GM12873 (cell line): ENCODE measurements around the gene PRDM5.
A peak's percentile ranks its signal among the peaks of the same experiment; 100 is the strongest.

Experiments
- TF ChIP-seq, protein P1 (sequence below): IDR thresholded peaks from 2 replicates; pipeline ENCODE4 v1.5.1; 2012; ENCODE audit warnings: low read depth, mild to moderate bottlenecking, moderate library complexity, low read length, control low read depth; ENCODE audit not compliant: insufficient read depth; ENCODE audit errors: missing control alignments

Gene PRDM5

DNA sequence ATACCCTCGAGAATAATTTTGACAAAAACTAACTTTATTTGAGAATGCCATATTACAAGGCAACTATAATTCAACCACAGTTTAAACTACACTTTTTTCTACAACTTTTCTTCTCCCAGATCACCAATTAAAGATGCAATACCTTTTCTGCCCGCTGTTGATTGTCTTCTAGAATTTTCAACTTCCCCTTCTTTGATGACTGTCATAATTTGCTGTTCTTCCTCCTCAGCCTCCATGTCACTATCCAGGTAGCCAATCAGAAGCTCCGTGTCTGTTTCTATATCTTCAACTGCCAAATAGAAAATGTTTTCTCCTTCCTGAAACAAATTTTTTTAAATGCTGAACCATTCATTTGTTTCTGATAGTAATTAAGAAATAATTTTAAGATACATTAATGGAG is 101.5 kb downstream of the PRDM5 start:
- TF ChIP-seq, protein P1, sequence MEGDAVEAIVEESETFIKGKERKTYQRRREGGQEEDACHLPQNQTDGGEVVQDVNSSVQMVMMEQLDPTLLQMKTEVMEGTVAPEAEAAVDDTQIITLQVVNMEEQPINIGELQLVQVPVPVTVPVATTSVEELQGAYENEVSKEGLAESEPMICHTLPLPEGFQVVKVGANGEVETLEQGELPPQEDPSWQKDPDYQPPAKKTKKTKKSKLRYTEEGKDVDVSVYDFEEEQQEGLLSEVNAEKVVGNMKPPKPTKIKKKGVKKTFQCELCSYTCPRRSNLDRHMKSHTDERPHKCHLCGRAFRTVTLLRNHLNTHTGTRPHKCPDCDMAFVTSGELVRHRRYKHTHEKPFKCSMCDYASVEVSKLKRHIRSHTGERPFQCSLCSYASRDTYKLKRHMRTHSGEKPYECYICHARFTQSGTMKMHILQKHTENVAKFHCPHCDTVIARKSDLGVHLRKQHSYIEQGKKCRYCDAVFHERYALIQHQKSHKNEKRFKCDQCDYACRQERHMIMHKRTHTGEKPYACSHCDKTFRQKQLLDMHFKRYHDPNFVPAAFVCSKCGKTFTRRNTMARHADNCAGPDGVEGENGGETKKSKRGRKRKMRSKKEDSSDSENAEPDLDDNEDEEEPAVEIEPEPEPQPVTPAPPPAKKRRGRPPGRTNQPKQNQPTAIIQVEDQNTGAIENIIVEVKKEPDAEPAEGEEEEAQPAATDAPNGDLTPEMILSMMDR, result no peak

DNA sequence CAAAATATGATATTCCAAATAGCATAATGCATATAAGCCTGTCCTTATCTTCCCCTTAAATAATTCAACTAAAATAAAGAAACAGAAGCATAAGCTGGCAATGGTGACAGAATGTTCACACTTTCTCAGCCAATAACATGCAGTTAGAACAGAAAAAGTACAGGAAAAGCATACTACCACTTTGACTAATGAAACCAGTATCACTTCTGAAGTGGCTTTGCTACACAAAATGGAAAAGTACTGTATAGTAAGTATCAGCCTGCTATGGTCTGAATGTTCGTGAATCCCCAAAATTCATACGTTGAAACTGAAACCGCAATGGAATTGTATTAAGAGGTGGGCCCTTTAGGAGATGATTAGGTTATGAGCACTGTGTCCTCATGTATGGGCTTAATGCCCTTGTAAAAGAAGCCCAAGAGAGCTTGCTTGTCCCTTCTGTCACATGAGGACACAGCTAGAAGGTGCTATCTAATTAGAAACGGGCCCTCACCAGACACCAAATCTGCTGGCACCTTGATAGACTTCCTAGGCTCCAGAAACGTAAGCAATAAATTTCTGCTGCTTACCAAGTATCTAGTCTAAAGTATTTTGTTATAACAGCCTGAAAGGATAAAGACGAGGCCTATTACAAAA is 102.6 kb downstream of the PRDM5 start:
- TF ChIP-seq, protein P1, result no peak

DNA sequence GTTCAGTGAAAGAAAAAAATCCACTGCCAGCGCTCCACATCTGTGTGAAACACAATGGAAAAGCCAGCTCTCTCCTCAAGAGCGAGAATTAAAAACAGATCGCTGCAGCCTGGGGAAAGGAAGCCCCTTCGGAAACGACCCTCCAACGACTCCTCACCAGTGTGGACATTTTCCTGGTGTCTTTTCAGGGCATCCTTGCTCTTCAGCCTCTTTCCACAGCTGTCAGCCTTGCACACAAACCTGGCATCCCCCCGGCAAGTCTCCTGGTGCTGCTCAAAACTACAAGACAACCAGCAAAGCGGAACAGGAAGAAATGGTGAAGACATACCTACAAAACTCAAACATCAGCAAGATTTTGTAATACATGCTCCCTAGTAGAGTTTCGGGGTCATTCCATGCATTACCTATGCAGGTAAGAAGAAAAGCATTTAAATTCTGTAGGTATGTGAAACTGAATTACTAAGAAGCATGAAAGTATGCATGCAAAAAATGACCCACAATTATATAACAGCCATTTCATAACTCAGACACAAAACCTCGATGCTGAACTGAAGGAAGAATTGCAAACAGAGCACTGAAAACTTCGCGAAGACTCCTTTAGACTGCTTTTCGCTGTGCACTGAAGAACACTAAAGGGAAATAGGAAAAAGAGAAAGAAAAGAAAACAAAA is 106.1 kb downstream of the PRDM5 start:
- TF ChIP-seq, protein P1, result no peak

DNA sequence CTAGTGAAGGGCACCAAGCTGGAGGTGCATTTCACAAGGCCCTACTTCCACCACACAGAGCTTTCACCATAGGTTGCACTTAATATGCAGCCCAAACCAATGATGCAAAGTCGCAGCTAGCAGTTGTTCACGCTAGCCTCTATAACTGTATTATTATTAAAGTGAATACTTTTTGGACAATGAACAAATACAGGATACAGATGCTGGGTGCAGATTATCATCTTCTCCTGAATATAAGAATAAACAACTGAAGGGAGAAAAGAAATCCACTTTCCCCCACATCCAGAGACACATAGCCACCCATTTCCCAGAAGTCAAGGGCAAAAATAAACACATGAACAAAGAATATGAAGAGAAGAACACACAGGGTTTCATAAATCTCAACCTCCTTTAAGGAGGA is 107.2 kb downstream of the PRDM5 start:
- TF ChIP-seq, protein P1, result no peak

DNA sequence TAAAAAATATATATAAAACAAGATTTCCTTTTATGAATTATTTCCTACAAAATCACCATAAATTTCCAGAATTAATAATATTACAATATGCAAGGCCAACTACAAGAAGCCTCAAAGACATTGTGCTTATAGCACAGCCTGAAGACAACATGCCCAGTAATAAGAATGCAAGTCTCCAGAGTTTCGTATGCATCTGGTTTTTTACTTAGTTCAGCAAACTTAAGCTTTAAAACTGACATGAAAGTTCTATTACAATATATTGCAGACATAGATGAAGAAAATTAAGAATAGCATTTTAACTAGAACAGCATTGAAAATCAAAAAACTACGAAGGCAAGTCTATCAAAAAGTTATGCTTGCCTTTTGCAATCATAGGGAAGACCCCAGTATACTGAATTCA is 107.6 kb downstream of the PRDM5 start:
- TF ChIP-seq, protein P1, result no peak

DNA sequence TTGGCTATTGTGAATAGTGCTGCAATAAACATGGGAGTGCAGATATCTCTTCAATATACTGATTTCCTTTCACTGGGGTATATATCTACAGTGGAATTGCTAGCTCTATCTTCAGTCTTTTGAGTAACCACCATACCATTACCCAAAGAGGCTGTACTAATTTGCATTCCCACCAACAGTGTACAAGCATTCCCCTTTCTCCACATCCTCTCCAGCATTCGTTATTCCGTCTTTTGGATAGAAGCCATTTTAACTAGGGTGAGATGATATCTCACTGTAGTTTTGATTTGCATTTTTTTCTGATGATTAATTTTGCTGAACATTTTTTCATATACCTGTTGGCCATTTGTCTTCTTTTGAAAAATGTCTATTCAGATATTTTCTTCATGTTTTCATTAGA is 110.3 kb downstream of the PRDM5 start:
- TF ChIP-seq, protein P1, result no peak

DNA sequence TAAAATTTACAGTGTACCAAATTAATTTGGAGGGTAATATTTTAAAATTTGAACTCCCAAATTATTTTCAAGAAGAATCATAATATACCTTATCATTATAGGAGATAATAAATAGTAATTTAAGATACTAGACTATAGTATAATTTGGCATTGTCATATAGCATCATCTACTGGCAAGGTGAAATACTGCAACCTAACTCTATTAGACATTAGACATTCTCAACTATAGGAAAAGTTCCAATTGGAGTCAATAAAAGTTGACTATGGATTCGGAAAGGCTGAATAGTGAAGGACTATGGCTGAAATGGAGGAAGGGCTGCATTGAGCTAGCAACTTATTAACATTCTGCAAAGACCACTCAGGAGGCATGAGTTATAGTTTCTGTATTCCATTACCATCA is 113.0 kb downstream of the PRDM5 start:
- TF ChIP-seq, protein P1, result peak; percentile 47
